NCI-H526 (cell line): ENCODE measurements around the gene CBFA2T2.
A peak's percentile ranks its signal among the peaks of the same experiment; 100 is the strongest.
"Not testable (repeated sequence)": the region's sequence is repeated elsewhere in the genome, so short reads cannot be mapped to it uniquely, and the experiment has no call there.

Experiments
- DNase-seq, 2 experiments: peaks; one replicate each; lab custom pipeline; 2025; lab: John Stamatoyannopoulos, UW

Gene CBFA2T2

DNA sequence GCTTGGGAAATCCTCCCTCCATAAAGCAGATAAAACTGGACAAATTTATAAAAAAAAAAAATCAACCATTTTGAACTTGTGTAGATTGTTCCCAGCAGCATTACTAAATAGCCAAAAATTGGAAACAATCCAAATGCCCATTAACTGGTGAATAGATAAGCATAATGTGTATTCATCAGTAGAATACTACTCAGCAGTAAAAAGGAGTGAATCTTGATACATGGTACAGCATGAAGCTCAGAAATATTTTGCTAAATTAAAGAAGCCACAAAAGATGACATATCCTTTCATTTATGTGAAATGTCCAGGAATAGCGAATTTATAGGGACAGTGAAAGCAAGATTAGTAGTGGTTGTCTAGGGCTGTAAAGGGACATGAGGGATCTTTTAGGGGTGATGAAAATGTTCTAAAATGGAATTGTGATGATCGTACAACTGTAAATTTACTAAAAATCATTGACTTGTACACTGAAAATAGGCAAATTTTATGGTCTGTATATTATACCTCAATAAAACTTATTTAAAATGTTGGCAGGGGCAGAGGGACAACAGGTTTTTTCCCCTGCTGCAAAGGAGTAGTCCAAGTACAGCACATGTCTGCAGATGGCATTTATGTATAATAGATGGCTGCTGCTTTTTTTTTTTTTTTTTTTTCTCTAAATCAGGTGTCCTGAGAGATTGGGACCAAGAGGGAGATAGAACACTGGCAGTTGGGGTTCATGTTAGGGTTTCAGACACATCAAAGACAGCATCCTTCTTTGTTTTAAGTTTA lies 59.5 kb downstream of the CBFA2T2 start:
- no peak for DNase-seq

DNA sequence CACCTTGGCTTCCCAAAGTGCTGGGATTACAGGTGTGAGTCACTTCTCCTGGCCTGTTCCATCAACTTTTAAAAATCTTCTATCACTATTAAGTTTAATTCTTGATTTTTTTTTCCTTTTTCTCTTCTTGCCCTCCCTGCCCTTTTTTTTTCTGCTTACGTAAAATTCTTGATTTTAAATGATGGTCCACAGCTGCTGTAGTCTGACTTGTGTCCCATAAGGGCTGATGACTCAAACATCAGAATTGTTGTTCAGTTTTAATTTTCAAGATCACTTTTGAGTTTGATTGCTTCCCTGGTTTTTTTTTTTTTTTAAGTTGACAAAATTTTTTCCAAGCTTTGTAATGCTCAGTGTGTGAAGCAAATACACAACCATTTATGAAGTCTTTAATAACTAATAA lies 61.9 kb downstream of the CBFA2T2 start:
- DNase-seq, result no peak

DNA sequence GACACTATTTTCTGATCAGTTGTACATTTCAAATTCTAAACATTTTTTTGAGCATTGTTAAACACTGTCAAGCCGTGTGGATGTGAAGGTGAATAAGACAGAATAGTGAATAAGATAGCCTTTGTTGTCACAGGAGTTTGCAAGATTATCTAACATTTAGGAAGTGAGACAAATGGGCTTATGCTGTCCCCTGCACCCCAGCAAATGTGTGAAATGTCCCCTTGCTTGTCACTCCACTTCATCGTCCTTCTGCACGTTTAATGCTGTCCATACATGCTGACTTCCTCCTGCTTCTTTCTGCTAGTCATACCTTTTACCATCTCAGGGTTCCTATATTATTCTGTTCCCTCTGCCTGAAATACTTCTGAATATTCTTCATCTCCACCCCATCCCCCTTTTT lies 62.6 kb downstream of the CBFA2T2 start:
- DNase-seq, result no peak

DNA sequence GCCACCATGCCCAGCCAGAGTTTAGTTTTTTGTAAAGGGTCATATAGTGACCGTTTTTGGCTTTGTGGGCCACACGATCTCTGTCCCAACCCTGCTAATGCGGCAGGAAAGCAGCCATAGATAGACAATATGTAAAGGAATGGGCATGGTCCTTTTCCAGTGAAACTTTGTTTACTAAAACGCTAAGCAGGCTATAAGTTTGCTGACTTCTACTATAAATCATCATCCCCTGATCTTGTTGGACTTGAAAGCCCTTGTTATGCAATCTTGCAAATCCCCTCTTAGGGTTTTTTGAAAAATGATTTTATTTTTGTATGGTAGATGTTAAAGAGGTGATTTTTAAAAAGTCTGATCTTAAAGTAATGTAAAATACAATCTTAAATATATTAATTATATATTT lies 63.6 kb downstream of the CBFA2T2 start:
- no peak for DNase-seq

DNA sequence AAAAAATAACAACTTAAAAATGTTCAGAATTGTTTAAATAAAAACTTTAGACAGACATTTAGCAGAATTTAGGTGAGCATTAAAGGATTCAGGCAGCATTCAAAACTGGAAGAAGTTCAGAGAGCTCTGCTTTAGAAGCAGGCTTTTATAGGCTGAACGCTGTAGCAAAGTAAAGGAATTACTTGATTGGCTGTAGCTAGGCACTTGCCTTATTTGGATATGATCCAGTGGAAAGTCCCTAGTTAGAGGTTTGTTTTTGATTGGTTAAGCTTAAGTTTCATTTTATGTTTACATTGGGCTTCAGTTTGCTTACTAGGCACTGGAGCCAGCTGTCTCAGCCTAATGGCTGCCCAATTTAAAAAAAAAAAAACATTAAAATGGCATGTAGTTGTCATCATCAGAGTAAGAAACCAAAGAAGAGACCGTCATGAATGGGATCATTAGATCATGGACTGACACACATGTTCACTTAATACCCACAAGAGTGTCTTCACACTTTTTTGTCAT lies 65.1 kb downstream of the CBFA2T2 start:
- peak; percentile 76 to 82 for DNase-seq

DNA sequence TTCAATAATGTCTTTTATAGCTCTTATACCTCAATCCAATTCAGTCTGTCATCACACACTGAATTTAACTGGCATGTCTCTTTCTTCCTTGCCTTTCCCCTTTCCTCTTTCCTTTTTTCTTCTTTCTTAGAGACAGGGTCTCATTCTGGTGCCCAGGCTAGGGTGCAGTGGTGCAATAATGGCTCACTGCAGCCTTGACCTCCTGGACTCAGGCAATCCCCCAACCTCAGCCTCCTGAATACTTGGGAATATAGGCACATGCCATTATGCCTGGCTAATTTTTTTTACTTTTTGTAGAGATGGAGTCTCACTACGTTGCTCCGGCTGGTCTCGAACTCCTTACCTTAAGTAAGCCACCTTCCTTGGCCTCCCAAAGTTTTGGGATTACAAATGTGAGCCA lies 65.9 kb downstream of the CBFA2T2 start:
- DNase-seq, result no peak

DNA sequence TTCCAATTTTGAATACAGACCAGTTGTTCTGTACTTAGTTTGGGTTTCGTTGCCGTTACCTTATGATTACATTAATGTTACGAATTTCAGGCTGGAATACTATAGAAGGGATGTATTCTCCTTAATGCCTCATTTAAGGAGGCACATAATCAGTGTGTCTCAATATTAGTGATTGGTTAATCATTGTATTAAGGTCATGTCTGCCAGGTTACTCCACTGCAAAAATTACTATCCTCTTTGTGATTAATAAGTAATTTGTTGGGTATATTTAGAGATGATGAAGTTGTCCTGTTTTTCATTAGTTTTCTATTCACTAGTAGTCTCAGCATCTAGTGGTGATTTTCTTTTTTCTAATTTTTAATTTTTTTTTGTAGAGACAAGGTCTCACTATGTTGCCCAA lies 66.3 kb downstream of the CBFA2T2 start:
- DNase-seq, result no peak

DNA sequence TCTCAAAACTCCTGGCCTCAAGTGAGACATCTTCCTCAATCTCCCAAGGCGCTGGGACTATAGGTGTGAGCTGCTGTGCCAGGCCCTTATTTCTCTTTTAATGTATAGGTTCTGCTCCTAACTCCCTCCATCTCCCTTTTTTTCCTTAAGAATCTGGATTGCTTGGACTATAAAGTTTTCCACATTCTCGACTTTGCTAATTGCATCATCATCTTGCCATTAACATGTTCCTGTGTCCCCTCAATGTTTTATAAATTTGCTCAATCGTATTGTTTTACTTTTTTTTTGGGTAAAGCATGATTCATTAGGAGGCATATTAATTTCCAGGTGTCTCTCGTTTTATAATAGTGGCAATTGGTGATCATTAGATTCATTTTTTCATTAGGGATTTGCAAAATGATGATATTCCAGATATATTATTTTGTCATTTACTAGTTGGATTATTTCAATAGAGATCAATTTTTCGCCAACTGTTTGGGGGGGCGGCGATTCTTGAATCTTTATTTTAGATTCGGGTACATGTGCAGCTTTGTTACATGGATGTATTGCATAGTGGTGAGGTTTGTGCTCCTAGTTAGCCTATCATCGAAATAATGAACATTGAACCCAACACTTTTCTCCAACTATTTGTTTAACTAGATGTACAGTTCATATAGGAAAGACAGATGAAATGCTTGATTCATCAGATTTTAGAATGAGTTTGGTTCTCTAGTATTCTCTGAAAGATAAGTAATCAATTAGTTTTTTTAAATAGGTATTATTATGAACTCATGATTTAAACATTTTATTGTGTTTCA lies 68.7 kb downstream of the CBFA2T2 start:
- DNase-seq, result no peak

DNA sequence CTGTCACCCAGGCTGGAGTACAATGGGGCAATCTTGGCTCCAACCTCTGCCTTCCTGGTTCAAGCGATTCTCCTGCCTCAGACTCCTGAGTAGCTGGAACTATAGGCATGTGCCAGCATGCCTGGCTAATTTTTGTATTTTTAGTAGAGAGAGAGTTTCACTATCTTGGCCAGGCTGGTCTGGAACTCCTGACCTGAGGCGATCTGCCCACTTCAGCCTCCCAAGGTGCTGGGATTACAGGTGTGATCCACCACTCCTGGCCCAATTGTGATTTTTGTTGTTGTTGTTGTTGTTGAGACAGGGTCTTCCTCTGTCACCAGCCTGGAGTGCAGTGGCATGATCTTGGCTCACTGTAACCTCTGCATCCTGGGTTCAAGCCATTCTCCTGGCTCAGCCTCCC lies 69.3 kb downstream of the CBFA2T2 start:
- no peak for DNase-seq

DNA sequence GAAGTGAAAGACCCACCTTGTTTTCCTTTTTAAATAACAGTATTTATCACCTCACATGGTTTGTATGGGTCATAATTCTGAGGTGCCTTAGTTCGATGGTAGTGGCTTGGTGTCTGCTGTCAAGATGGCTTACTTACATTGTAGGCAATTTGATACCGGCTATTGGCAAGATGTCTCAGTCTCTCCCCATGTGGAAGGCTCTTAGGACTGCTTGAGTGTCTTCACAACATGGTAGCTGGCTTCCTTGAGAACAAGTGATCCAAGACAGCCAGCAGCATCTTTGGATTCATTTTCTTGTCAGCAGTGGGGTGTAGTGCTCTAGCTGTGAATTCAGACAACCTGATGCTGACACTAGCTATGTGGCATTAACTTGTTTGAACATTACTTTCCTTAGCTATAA lies 70.1 kb downstream of the CBFA2T2 start:
- no peak for DNase-seq

DNA sequence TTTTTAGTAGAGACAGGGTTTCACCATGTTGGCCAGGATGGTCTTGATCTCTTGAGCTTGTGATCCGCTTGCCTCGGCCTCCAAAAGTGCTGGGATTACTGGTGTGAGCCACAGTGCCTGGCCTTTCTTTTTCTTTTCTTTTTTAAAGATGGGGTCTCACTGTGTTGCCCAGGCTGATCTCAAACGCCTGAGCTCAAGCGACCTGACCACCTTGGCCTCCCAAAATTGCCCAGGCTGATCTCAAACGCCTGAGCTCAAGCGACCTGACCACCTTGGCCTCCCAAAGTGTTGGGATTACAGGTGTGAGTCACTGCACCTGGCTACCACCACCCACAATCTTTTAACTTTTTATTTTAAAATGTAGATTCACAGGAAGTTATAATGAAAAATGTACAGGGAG lies 71.2 kb downstream of the CBFA2T2 start:
- DNase-seq, result not testable (repeated sequence)

DNA sequence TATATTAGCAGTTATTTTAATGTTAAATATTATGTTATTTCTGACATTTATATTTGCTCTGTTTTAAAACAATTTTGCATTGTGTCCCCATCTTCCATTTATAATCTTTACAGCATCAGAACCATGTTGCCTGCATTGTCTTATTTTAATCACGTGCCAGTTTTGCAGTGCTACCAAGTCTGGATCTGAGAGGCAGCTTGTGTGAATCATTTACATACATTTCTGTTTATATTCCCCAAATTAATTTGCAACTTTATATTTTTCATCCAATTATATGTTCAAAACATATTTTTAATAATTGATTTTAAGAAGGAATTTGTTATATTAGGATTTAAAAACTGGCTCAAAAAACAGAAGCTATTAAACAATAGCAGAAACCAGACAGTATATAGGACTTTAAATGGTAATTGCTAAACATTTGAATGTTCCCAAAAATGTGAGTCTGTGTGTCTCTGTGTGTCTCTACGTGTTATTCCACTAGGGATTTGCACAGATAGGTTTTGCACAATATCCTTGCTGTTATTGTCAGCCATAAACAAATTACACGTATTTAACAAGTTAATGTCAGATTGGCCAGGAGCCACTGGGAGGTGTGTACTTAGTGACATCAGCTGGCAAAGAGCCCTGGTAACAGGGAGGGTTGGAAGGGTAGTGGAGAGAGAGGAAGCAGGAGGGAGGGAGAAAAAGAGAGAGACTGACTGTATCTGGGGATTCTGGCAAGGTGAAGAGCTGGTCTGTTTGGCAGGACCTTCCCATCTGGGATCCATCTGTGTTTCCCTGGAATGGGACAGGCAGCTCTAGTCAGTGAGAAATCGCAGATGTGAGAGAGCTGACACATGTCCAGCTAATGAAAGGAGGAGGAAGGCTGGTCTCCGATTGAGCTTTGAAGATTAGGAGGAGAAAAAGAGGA lies 72.1 kb downstream of the CBFA2T2 start:
- peak; percentile 94 for DNase-seq

DNA sequence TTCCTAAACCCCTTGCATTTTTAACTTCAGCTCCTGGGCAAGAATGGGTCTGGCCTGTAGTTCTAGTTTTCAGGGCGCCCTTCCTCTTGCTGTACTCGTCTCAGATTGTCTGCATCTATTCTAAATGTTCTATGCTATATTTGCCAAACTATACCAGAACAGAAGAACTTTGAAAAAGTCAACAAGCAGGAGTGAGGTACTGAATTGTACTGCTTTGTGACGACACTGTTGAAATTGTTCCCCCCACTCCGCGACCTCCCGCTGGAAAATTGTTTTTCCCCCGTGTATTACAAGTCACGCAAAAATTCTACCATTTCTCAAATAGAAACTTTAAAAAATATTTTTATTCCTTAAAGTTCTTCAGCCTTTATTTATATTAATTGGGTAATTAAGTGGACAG lies 73.9 kb downstream of the CBFA2T2 start:
- DNase-seq, result no peak

DNA sequence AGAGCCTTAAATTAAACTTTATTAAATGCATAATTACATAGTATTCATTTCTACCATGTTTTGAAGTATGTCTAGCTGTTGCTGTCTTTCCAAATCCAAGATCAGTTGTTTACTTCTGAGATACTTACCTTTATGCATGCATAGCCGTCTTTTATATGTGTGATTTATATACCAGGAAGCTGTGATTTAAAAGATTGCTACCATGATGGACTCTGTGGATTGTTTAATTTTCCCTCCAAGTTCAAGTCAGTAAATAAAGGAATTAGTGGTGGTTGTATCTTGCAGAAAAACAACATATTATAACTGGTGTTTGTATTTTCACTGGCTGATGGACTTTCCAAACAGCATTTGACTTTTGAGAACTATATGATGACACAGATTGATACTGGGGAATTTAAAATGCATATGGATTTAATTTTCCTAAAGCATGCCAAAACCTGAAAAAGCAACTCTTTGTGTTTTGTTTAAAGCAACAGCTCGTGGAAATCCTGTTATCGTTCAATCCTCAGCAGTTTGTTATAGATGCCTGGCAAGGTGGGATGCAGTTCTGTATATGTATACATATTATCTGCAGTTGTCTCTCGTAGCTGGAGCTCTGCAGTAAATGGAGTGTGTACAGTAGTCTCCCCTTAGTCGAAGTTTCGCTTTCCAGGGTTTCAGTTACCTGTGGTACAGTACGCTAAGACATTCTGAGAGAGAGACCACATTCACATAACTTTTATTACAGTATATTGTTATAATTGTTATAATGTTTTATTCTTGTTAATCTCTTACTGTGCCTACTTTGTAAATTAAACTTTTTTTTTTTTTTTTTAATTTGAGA lies 77.1 kb downstream of the CBFA2T2 start:
- DNase-seq, result no peak

DNA sequence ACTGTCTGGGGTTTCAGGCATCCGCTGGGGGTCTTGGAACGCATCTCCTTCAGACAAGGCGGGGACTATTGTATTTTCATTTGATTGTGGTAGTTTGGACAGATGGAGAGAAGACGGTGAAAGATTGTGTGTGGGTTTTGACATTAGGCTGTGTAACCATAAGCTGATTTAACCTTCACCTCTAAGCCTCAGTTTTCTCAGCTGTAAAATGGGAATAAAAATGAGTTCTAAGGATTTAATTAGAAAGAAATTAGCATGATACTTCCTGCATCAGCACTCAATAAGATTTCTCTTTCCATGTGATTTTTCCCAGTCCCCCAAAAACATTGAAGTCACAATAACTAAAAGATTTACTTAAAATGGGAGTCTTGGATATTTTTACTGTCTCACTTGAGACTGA lies 78.1 kb downstream of the CBFA2T2 start:
- DNase-seq, result no peak

DNA sequence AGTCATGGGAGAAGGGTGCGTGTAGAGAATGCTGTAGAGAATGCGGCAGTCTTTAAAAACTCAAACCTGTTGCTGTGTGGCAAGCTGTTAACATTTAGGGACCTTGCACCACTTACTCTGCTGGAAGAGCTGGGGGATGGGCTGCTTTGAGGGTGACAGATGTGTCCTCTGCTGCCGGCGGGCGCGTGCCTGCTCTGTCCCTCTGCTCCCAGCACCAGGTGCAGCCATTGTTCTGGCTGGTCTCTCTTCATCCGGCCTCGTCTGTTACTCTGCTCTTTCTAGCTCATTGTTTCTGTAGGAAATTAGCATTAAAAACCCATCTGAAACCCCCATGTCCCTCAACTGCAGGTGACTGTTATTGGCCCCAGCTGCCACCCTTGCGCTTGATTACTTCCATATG lies 78.5 kb downstream of the CBFA2T2 start:
- peak; percentile 57 to 86 for DNase-seq

DNA sequence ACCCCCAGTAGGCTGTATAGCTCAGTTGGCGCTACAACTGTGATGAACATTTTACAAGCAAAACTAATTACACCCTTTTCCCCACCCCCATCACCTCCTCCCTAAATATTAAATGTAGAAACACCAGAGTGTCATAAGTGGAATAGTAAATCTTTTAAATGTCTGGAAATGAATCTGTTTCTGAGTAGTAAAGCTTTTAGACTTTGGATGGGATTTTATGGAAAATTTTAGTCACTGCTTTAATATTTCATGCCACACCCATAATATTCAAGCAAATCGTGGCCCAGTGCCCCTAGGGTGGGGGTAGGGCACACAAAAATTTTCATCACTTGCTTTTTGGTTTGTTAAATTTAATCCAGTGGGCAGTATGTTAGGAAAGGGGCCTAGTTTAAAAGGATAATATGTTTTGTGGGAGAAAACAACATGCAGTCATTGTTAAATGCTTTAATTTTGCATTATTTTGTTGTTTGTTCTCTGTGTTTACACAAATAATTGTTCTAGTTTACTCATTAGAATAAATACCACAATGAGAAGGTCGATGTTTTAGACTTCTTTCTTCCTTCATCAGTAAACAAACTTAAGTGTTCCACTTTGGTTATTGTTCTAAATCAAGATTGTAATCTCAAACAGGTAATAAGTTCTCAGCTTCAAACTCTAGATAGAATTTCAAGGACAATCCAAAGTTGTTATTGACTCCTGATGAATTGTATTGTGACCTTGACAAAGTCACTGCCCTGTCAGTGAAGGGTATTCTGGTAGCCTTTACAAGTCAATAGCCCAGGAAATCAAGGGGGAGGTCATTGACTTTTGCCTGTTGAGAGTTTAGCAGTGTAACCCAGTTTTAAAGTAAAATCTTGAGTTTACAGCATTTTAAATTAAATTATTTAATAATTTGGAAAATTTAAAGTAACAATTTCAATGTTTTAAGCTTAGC lies 79.2 kb downstream of the CBFA2T2 start:
- DNase-seq, result no peak

DNA sequence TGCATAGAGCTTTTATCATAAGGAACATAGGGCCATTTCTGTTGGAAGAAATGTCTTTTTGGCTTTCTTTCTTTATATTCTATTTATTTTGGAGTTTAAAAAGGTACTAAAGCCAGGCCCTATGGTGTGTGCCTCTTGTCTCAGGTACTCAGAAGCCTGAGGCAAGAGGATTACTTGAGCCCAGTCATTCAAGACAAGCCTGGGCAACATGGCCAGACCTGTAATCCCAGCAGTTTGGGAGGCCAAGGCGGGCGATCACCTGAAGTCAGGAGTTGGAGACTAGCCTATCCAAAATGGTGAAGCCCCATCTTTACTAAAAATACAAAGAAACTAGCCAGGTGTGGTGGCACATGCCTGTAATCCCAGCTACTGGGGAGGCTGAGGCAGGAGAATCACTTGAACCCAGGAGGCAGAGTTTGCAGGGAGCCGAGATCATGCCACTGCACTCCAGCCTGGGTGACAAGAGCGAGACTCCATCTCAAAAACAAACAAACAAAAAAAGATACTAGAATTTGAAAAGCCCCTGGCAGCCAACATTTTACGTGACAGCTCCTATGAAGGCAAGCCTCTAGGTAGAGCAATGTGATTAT lies 80.0 kb downstream of the CBFA2T2 start:
- DNase-seq, result no peak

DNA sequence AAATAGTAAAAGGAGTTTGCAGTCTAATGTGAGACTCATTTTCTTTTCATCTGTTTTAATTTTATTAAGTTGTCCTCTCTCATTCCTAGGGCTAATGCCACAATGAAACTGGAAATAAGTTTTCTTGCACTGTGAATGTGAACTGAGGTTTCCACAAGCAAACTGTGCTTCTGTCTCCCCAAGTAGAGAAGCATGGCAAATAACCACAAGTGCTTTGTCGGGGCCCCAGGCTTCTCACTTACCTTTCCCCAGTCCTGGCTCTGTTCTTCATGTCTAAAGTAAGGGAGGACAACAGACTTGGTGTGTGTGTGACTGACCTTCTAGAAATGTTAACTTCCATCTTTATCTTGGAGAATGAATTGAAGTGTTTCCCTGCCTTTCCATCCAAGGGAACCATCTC lies 80.8 kb downstream of the CBFA2T2 start:
- no peak for DNase-seq

DNA sequence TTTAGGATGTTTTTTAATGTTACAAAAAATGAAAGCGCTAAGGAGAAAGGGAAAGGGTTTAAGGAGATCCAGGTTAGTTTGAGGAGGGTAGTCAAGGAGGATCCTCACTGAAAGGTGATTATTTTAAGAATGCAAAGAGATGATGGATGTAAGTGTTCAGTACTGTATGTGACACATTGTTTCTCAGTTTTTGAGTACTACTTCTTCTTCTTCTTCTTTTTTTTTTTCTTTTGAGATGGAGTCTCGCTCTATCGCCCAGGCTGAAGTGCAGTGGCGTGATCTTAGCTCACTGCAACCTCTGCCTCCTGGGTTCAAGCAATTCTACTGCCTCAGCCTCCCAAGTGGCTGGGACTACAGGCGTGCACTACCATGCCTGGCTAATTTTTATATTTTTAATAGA lies 83.4 kb downstream of the CBFA2T2 start:
- not testable (repeated sequence) for DNase-seq
